ENCODE measurements around the gene CUX1. TPM values are rescaled to one million over a fixed set of nuclear protein-coding genes. Genes with fewer than 3 reads are reported as not detected.
A peak's percentile ranks its signal among the peaks of the same experiment; 100 is the strongest.

The CUX1 gene
- total RNA-seq, 1 donor from 2014 or later, result 66.4 TPM

- no peaks in the 10 kb centered on the region for H3K79me2 ChIP-seq (ENCODE audit: low read depth)
- no peak overlapping the region for H3K4me2 ChIP-seq
- H3K27ac Mint-ChIP-seq, result no peak overlapping the region
- peaks cover 16% of the 10 kb centered on the region for H3K4me1 Mint-ChIP-seq
- no peaks in the 10 kb centered on the region for H3F3A ChIP-seq (ENCODE audit: low read depth)
- DNase-seq (ENCODE audit: low spot score), result no peak
- H3K4me3 ChIP-seq, result no peak overlapping the region
- no peaks in the 10 kb centered on the region for H3K9me3 ChIP-seq (ENCODE audit: low read depth)
- H3K36me3 Mint-ChIP-seq, result peaks cover 22% of the 10 kb centered on the region
- peaks cover 5% of the 10 kb centered on the region for H4K20me1 ChIP-seq (ENCODE audit: low read depth)
- H2AFZ ChIP-seq (replicated peaks), result no peak overlapping the region
- no peaks in the 10 kb centered on the region for H3K27me3 ChIP-seq
- no peak overlapping the region for H3K27ac ChIP-seq
- H3K9me3 Mint-ChIP-seq, result no peaks in the 10 kb centered on the region
- TF ChIP-seq EZH2 (IDR thresholded peaks at IDR 0.05) (no peak), CTCF (IDR thresholded peaks at IDR 0.05) (no peak), EZH2phosphoT487 (IDR thresholded peaks at IDR 0.05) (no peak)
- H3K9ac ChIP-seq, result no peak overlapping the region
- peaks cover under 1% of the 10 kb centered on the region for H3K27me3 Mint-ChIP-seq (ENCODE audit: insufficient read depth, low read depth)
- no peaks in the 10 kb centered on the region for H3K36me3 ChIP-seq
- no peaks in the 10 kb centered on the region for H3K4me1 ChIP-seq
- no peak overlapping the region for H3K4me3 Mint-ChIP-seq
These were observed 304.6 kb downstream of the CUX1 start for GRCh38 chr7:102122026-102122425.

GRCh38 chr7:102125127-102125596, 307.7 kb downstream of the CUX1 start:
- Histone ChIP-seq H4K20me1 (ENCODE audit: low read depth) (peaks cover 4% of the 10 kb centered on the region), H3F3A (ENCODE audit: low read depth) (peaks cover 14% of the 10 kb centered on the region), H3K4me3 (no peak overlapping the region), H3K4me1 (peaks cover 9% of the 10 kb centered on the region), H3K79me2 (ENCODE audit: low read depth) (no peaks in the 10 kb centered on the region), H3K27me3 (no peaks in the 10 kb centered on the region), H3K4me2 (no peak overlapping the region), H3K36me3 (no peaks in the 10 kb centered on the region), H3K9me3 (ENCODE audit: low read depth) (no peaks in the 10 kb centered on the region), H3K9ac (no peak overlapping the region), H2AFZ (replicated peaks) (no peak overlapping the region), H3K27ac (no peak overlapping the region)
- DNase-seq (ENCODE audit: low spot score), result peak; percentile 49
- Mint-ChIP-seq H3K36me3 (peaks cover 26% of the 10 kb centered on the region), H3K27me3 (ENCODE audit: insufficient read depth, low read depth) (peaks cover 8% of the 10 kb centered on the region), H3K4me1 (peaks cover 27% of the 10 kb centered on the region), H3K4me3 (no peak overlapping the region), H3K27ac (no peak overlapping the region), H3K9me3 (no peaks in the 10 kb centered on the region)
- TF ChIP-seq CTCF (IDR thresholded peaks at IDR 0.05) (no peak), EZH2phosphoT487 (IDR thresholded peaks at IDR 0.05) (no peak), EZH2 (IDR thresholded peaks at IDR 0.05) (no peak)

GRCh38 chr7:102128303-102128702, 310.9 kb downstream of the CUX1 start:
- Mint-ChIP-seq H3K9me3 (no peaks in the 10 kb centered on the region), H3K27ac (no peak overlapping the region), H3K4me3 (no peak overlapping the region), H3K4me1 (peaks cover 37% of the 10 kb centered on the region), H3K27me3 (ENCODE audit: insufficient read depth, low read depth) (peaks cover 9% of the 10 kb centered on the region), H3K36me3 (peaks cover 28% of the 10 kb centered on the region)
- Histone ChIP-seq H3K27me3 (no peaks in the 10 kb centered on the region), H3K9ac (no peak overlapping the region), H3K4me2 (no peak overlapping the region), H3K36me3 (no peaks in the 10 kb centered on the region), H4K20me1 (ENCODE audit: low read depth) (peaks cover 8% of the 10 kb centered on the region), H3K27ac (no peak overlapping the region), H2AFZ (replicated peaks) (no peak overlapping the region), H3K9me3 (ENCODE audit: low read depth) (no peaks in the 10 kb centered on the region), H3K79me2 (ENCODE audit: low read depth) (no peaks in the 10 kb centered on the region), H3F3A (ENCODE audit: low read depth) (peaks cover 20% of the 10 kb centered on the region), H3K4me3 (no peak overlapping the region), H3K4me1 (peaks cover 11% of the 10 kb centered on the region)
- TF ChIP-seq CTCF (IDR thresholded peaks at IDR 0.05) (no peak), EZH2phosphoT487 (IDR thresholded peaks at IDR 0.05) (no peak), EZH2 (IDR thresholded peaks at IDR 0.05) (no peak)
- no peak for DNase-seq (ENCODE audit: low spot score)

All from neural progenitor cell (in vitro differentiated cells).